RPMI7951 (cell line): ENCODE data around the gene LCN2. TPM values are rescaled to one million over a fixed set of nuclear protein-coding genes. Genes with fewer than 3 reads are reported as not detected.
A peak's percentile ranks its signal among the peaks of the same experiment; 100 is the strongest.
"Not testable (repeated sequence)": the region's sequence is repeated elsewhere in the genome, so short reads cannot be mapped to it uniquely, and the experiment has no call there.

ENCODE experiments used
- DNase-seq: peaks from one replicate; pipeline ENCODE4 v3.0.0-alpha.2; 2012; ENCODE audit warnings: low read depth
- total RNA-seq: library from RNA; depleted of rRNA; stranded (reverse); fragments of >200 nt; shearing (Covaris generic); gene quantifications from 2 replicates; pipeline ENCODE4 v1.2.3, GENCODE V29; 2014

Gene LCN2
- total RNA-seq, 1 experiment from 2014 or later = not detected

DNA sequence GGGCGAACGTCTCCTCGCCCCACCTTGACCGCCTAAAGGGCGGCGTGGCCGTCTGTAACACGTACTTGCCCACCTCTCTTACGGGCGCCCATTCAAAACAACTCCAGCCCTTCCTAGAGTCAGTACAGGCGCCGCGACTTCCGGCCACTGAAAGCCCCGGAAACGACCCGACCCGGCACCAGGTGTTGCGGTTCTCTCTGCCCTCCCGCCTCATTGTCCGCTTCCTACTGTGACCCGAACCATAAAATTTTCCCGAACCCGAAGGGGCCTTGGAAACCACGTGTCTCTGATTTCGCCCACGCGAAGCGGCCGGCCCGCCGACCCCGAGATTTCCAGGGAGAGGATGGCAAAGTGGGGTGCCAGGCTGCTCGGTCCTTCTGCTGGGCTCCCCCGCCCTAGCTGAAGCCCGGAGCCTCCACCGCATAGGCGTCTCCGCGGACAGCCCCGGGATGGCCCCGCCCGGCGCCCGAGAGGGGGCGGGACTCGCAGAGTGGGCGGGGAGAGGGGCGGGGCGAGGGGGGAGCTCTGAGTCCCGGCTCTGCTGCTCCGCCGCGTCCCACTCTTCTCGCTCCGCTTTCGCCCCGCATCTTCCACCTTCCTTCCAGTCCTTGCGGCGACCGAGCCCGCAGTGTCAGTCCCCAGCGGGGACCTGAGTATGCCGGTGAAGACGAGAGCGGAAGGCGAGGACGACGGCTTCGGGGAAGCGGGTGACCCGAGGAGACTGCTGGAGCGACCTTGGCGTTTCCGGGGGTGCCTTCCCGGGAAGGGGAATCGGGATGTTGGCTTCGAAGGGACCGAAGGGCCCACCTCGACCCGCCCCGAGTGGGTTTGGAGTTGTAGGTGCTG, 21.0 kb upstream of the LCN2 start:
- DNase-seq = peak; percentile 90

- no peak for DNase-seq
Observed at GRCh38 chr9:128128836-128129590, 20.2 kb upstream of the LCN2 start.

GRCh38 chr9:128129976-128130590, 19.2 kb upstream of the LCN2 start:
- not testable (repeated sequence) for DNase-seq

GRCh38 chr9:128130651-128131050, 18.6 kb upstream of the LCN2 start:
- DNase-seq = not testable (repeated sequence)

DNA sequence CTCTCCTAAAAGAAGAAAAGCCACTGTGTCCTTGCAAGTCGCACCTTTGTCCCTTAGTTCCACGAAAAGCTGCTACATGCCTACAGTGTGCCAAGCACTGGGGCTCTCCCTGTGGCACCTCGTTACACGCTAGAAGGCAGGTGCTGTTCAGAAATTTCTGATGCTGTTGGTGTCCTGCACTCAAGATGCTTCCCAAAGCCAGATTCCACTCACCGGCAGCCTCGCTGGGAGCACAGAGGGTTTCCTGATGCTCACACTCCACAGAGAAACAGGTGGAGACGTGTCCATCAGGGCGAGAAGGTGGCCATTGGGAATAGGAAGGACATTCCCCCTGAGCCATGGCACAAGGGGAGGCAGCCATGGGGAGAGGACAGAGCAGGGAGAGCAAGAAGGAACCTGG, 17.9 kb upstream of the LCN2 start:
- DNase-seq = not testable (repeated sequence)

DNA sequence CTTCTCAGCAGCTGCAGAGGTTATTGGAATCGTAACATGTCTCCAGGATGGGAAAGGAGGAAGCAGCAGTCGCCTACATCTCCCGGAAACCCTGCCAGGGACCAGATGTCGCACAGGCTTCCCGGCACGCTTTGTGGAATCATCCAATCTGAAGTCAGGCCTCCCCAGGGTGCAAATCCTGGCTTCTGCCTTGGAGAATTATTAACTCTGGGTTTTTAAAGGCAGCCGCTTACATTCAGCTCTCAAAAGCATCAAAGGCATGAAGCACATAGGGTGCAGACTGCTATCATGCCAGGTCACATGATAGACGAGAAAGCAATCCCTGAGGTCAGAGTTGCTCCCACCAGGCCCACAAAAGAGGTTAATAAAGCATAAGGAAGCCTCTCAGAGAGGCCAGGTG, 17.1 kb upstream of the LCN2 start:
- not testable (repeated sequence) for DNase-seq

GRCh38 chr9:128135561-128135960, 13.7 kb upstream of the LCN2 start:
- not testable (repeated sequence) for DNase-seq

DNA sequence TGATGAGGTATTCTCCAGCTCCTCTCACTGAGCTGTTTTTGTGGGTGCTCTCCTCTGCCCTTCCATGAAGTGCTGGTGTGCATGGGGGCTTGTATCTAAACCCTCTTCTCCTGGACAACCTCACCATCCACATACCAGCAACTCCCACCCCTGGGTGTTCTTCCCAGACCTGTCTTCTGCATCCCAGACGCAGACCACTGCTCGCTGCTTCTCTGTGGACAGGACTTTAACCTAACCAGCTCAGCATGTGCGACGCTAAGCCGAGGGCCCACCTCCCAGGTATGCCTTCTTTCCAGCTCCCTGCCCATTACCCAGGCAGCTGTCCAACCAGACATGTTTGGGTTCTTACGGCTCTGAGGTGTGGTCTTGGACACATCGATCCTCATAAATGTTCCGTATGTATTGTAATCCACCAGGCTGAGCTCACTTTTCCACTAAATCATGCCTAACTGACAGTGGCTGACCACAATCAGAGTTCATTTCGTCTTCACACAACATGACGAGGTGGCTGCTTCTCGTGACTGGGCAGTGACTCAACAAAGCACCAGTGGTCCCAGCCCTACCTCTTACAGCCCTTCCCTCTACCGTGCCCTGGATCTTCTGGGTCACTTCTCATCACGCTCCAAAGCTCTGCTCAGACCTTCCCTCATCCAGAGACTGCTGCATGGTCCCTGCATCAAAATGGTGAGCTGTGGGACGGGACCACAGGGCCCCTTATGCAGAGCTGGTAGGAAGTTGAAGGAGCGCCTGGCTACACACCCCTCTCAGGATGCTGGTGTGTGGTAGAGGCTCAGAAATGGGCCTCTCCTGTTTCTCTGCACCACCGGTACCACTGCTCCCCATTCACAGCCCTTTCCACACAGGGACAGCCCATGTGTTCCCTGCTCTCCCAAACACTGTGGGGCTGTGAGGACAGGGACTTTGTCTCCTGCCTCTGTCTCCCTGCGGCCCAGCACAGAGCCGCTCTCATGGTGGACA, 12.1 kb upstream of the LCN2 start:
- peak; percentile 65 for DNase-seq

- no peak for DNase-seq
Observed at GRCh38 chr9:128138001-128138400, 11.3 kb upstream of the LCN2 start.

DNA sequence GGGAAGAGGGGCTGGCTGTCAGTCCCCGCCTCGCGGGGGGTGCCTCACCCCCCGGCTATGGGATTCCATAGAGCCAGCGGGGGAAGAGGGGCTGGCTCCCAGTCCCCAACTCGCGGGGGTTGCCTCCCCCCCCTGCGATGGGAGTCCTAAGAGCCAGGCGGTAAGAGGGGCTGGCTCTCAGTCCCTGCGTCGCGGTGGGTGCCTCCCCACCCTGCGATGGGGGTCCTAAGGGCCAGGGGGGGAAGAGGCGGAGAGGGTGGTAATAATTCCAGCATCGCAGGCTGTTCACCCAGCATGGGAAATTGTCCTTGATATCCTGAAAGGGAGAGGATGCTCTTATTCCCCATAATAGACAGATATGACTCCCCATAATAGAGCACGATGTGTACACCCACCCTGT, 9.6 kb upstream of the LCN2 start:
- no peak for DNase-seq

- DNase-seq = no peak
Observed at GRCh38 chr9:128141604-128142003, 7.6 kb upstream of the LCN2 start.

GRCh38 chr9:128142061-128142460, 7.2 kb upstream of the LCN2 start:
- no peak for DNase-seq

- DNase-seq = no peak
Observed at GRCh38 chr9:128142596-128142995, 6.7 kb upstream of the LCN2 start.

DNA sequence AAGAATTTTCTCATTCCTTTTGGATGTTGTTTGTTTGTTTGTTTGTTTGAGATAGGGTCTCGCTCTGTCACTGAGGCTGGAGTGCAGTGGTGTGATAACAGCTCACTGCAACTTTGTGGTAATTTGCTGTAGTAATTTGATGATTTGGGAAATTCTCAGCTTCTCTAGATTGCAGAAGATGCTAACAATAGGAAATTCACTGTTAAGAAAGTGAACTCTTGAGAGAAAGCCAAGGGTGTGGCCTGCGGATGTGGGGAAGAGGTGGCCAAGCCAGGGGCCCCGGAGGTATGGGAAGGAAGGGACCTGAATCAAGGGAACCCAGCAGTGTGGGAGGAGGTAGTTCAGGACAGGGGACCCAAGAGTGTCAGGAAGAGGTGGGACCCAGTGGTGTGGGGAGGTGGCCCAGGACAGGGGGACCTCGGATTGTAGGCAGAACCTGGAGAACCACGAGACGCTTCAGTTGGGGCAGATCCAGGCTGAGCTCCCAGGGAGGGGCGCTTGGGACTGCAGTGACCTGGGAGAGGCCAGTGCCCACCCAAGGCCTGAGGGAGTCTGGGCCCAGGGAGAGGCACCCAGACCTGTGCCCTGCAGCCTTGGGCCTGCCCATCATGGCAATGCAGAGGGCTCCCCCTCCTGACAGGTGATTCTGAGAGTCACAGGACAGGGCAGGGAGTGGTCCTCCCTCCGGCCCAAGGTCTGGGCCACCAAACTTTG, 5.6 kb upstream of the LCN2 start:
- DNase-seq = no peak

DNA sequence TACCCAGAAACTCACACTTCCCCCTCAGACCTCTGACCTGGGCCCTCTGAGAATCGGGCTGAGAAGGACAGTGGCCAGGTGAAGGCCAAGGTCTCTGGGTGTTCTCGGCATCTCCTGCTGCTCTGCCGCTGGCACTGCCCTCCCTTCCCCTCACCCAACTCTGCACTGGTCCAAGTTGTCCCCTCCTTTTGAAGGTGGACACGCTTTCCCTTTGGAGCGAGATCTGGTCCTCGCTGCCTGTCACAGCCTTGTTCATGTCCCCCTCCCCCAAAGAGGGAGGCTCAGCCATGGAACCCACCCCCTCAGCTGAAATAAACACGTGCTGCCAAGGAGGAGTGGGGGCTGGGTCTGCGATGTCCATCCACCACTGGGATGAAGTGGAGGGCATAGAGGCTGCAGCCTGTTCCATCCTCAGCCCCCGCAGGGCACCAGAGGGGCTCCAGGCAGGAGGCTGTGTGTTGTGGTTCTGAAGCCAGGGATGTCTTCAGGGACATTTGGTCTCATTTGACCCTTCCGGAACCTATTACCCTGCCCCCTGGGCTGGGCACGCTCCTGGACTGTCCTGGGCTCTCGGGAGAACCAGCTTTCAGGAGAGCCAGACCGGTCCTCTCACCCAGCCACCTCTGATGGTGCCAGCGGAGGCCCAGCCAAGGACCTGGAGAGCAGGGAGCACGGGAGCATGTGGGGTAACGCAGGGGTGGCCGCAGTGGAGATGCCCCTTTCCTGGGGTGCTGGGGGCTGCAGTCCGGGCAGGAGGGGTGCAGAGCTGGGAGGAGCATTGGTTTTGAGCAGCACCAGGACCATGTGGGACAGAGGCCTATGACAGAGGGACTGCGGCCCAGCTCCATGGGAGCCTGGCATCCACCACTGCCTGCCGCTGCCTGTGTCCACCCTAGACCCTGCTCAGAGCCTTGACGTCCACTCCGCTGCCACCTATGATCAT, 4.7 kb upstream of the LCN2 start:
- DNase-seq = no peak

DNA sequence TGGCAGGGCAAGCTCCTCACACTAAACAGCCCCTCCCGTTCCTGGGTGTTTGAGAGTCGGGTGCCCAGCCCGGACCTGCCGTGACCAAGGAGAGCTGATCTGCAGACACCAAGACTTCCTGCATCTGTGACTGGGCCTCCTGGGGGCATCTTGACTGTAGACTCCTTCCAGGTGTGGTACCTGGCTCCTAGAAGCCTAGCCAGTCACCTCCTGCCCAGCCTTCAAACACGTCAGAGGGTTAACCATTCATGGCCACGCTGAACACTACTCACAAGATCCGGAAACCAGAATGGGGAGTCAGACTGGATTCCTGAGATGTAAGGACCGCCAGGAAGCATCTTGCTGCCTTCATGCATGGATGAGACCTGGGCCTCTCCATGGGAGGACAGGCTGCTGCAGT, 3.7 kb upstream of the LCN2 start:
- no peak for DNase-seq

GRCh38 chr9:128145951-128146351, 3.3 kb upstream of the LCN2 start:
- no peak for DNase-seq

- no peak for DNase-seq
Observed at GRCh38 chr9:128146591-128147120, 2.6 kb upstream of the LCN2 start.

DNA sequence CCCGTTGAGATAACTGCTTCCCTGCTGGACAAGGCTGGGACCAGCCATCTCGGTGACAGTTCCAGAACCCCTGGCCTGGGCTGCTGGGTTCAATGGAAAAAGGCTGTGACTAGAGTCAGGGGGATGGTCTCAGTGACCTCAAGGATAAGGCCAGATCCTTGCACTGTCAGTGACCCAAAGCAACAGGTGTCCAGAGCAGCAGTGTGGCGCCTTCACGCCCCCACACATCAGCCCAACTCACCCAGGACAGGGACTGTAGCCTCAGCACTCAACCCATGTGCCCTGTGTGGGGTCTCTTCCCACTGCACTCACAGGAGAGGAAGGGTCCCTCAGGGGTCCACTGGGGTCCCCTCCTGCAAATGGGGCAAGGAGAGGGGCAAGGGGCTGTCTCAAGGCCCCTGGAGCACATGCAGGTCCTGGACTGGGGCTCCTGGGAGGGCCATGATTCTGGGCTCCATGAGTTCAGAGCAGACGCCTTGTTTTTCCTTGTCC, 698 bp upstream of the LCN2 start:
- no peak for DNase-seq
